Neuronal stem cell (in vitro differentiated cells): ENCODE results near the gene EPGN.
"Not testable (repeated sequence)": the region's sequence is repeated elsewhere in the genome, so short reads cannot be mapped to it uniquely, and the experiment has no call there.

ENCODE experiments used
- DNase-seq: peaks from one replicate; pipeline ENCODE4 v3.0.0-alpha.2; 2013; ENCODE audit warnings: low spot score
- H2AFZ ChIP-seq: one replicate; pipeline ENCODE4 v1.6.1; 2013; ENCODE audit warnings: mild to moderate bottlenecking, low read length, inconsistent platforms
- H2AK5ac ChIP-seq: 2 replicates; pipeline ENCODE4 v1.6.1; 2013; ENCODE audit warnings: low read depth, mild to moderate bottlenecking, inconsistent platforms, low read length, moderate library complexity, mixed read lengths
- H2BK120ac ChIP-seq: 2 replicates; pipeline ENCODE4 v1.6.1; 2013; ENCODE audit warnings: low read depth, mild to moderate bottlenecking, inconsistent platforms, low read length, moderate library complexity, mixed read lengths
- H2BK12ac ChIP-seq: one replicate; pipeline ENCODE4 v1.6.1; 2013; ENCODE audit warnings: low read length, inconsistent platforms
- H2BK15ac ChIP-seq: 2 replicates; pipeline ENCODE4 v1.6.1; 2013; ENCODE audit warnings: mild to moderate bottlenecking, low read length, inconsistent platforms, mixed read lengths
- H2BK5ac ChIP-seq: one replicate; pipeline ENCODE4 v1.6.1; 2013; ENCODE audit warnings: inconsistent platforms, mild to moderate bottlenecking, low read length, moderate library complexity
- H3K14ac ChIP-seq: one replicate; pipeline ENCODE4 v1.6.1; 2013; ENCODE audit warnings: low read length, inconsistent platforms
- H3K18ac ChIP-seq: 2 replicates; pipeline ENCODE4 v1.6.1; 2013; ENCODE audit warnings: low read length, inconsistent platforms
- H3K23ac ChIP-seq: 2 replicates; pipeline ENCODE4 v1.6.1; 2013; ENCODE audit warnings: low read depth, mild to moderate bottlenecking, mixed read lengths, low read length, inconsistent platforms; ENCODE audit not compliant: poor library complexity
- H3K27ac ChIP-seq: replicated peaks from 3 replicates; pipeline ENCODE4 v1.5.1; 2013; ENCODE audit warnings: low read length, inconsistent platforms
- H3K27me3 ChIP-seq, 3 experiments: 2 replicates each; pipeline ENCODE4 v1.6.1; 2013; ENCODE audit warnings: low read length in 3 of 3, mild to moderate bottlenecking in 2 of 3, inconsistent platforms in 1 of 3, low read depth in 1 of 3, mixed read lengths in 1 of 3, moderate library complexity in 1 of 3; ENCODE audit not compliant: control insufficient read depth in 3 of 3, insufficient read depth in 3 of 3
- H3K36me3 ChIP-seq, 2 donors: replicated peaks in 1 of 2; 2 replicates each; pipeline ENCODE4 v1.6.1; 2013; ENCODE audit warnings: low read length in 2 of 2; ENCODE audit not compliant: control insufficient read depth in 2 of 2, insufficient read depth in 2 of 2
- H3K4ac ChIP-seq: 2 replicates; pipeline ENCODE4 v1.6.1; 2013; ENCODE audit warnings: inconsistent platforms, mild to moderate bottlenecking, low read length, moderate library complexity
- H3K4me1 ChIP-seq, 2 donors: 1 replicate in 1 of 2; 2 replicates in 1 of 2; pipeline ENCODE4 v1.6.1; 2013; ENCODE audit warnings: low read length in 2 of 2, low read depth in 1 of 2; ENCODE audit not compliant: control insufficient read depth in 2 of 2, insufficient read depth in 1 of 2
- H3K4me2 ChIP-seq: one replicate; pipeline ENCODE4 v1.6.1; 2013; ENCODE audit warnings: mild to moderate bottlenecking, low read length, inconsistent platforms; ENCODE audit not compliant: insufficient read depth, poor library complexity, severe bottlenecking
- H3K4me3 ChIP-seq, 2 donors: 2 replicates each; pipeline ENCODE4 v1.5.1; 2013; ENCODE audit warnings: low read length in 2 of 2, mild to moderate bottlenecking in 2 of 2, inconsistent platforms in 1 of 2, moderate library complexity in 1 of 2
- H3K79me1 ChIP-seq: one replicate; pipeline ENCODE4 v1.6.1; 2013; ENCODE audit warnings: low read depth, mild to moderate bottlenecking, inconsistent platforms, low read length, moderate library complexity
- H3K9ac ChIP-seq: one replicate; pipeline ENCODE4 v1.6.1; 2013; ENCODE audit warnings: mild to moderate bottlenecking, low read depth, low read length, inconsistent platforms; ENCODE audit not compliant: poor library complexity
- H3K9me3 ChIP-seq, 2 donors: replicated peaks in 1 of 2; 2 replicates each; pipeline versions ENCODE3 to v1.6.1; 2013; ENCODE audit warnings: low read length in 2 of 2, mild to moderate bottlenecking in 2 of 2, inconsistent platforms in 1 of 2, low read depth in 1 of 2, mixed read lengths in 1 of 2, moderate library complexity in 1 of 2; ENCODE audit not compliant: control insufficient read depth in 2 of 2, insufficient read depth in 1 of 2
- H4K8ac ChIP-seq: one replicate; pipeline ENCODE4 v1.6.1; 2013; ENCODE audit warnings: low read depth, mild to moderate bottlenecking, inconsistent platforms, low read length, moderate library complexity
- H4K91ac ChIP-seq: one replicate; pipeline ENCODE4 v1.6.1; 2013; ENCODE audit warnings: low read length, low read depth, mild to moderate bottlenecking, inconsistent platforms; ENCODE audit not compliant: poor library complexity
- WGBS, 2 donors: extraction: QIAGEN DNeasy Blood & Tissue Kit; methylation state at CpG; one replicate each; pipeline ENCODE4 v1.1.7; 2013; ENCODE audit warnings: missing lambda C conversion rate in 2 of 2, mixed read lengths in 1 of 2; ENCODE audit not compliant: insufficient read length in 2 of 2, insufficient replicate concordance in 1 of 2; ENCODE audit errors: extremely low coverage in 2 of 2; 5-methylcytosine and 5-hydroxymethylcytosine counted together

EPGN gene

DNA sequence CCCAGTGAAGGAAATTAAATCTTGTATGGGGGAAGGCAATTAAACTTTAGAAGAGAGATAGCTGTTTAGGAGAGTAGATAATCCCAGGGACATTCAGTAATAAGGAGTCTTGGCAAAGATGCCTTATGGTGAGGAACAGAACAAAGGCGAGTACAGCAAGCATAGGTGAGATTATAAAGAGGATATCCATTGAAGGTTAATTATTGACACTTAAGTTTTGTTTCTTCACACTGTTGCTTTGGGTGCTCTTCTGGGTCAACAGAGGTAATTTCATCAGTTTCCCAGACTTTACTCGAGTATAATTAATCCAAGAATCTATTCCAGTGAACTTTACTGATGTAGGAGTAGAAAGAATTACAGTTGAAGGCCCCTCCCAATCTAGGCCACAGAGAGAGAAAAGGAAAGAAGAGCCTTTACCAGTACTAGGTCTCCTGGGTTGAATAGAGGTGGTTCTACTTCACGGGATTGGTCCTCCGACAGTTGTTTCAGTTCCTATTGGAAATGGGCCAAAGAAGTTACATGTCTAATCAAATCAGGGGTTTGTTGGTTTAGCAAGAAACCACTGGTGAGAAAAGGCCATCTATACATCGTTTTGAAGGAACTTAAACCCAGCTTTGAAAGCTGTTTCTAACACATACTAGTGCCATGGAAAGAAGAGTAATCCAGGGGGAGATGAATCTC is 27.2 kb downstream of the EPGN start:
- Histone ChIP-seq H3K9me3 (no peaks in the 10 kb centered on the region), H2BK15ac (no peak overlapping the region), H3K4me2 (no peak overlapping the region), H3K9ac (no peak overlapping the region), H3K79me1 (no peaks in the 10 kb centered on the region), H4K91ac (no peak overlapping the region), H3K36me3 (no peaks in the 10 kb centered on the region), H2BK12ac (no peak overlapping the region), H3K18ac (no peak overlapping the region), H3K27me3 (no peaks in the 10 kb centered on the region), H3K4ac (no peak overlapping the region), H4K8ac (no peak overlapping the region), H2AK5ac (no peak overlapping the region), H2BK5ac (no peak overlapping the region), H2BK120ac (no peak overlapping the region), H2AFZ (no peak overlapping the region), H3K4me1 (no peaks in the 10 kb centered on the region), H3K14ac (no peak overlapping the region), H3K27ac (no peak overlapping the region), H3K23ac (no peak overlapping the region), H3K4me3 (no peak overlapping the region)
- DNase-seq, result no peak
- WGBS, 2 donors, result no CpG with 5 or more reads among the region's 5 CpGs

DNA sequence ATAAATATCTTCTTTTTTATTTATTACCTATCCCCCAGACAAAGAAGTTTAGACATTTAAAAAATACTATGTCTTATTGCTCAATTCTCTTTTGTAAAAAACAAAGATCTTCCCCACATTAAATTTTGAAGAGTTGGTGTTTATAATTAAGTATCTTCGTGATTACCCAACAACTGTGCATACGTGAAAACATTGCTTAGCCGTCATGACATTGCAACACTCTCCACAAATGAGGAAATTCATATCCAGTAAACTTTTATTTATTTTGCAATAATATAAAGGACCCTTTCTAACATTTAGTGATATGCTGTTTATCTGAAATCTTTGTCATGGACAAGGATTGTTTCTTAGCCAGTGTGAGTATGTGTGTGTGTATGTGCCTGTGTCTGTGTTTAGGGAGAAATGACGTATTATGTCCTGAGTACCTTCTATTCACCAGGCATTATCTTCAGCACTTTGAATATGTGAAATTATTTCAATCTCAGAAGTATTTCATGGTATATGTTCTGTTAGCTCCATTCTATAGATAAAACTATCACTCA is 30.6 kb downstream of the EPGN start:
- Histone ChIP-seq H3K4ac (no peak overlapping the region), H3K4me1 (no peaks in the 10 kb centered on the region), H3K79me1 (no peaks in the 10 kb centered on the region), H3K4me3 (no peak overlapping the region), H2BK5ac (no peak overlapping the region), H3K9ac (no peak overlapping the region), H3K27me3 (no peaks in the 10 kb centered on the region), H4K8ac (no peak overlapping the region), H2AK5ac (no peak overlapping the region), H3K18ac (no peak overlapping the region), H2BK15ac (no peak overlapping the region), H3K9me3 (peaks cover 0 to 1% of the 10 kb centered on the region in 2 donors), H3K4me2 (no peak overlapping the region), H2BK12ac (no peak overlapping the region), H3K14ac (no peak overlapping the region), H3K36me3 (no peaks in the 10 kb centered on the region), H3K23ac (no peak overlapping the region), H4K91ac (no peak overlapping the region), H3K27ac (no peak overlapping the region), H2AFZ (no peak overlapping the region), H2BK120ac (no peak overlapping the region)
- no peak for DNase-seq
- WGBS, 2 donors, result no CpG with 5 or more reads among the region's 4 CpGs

DNA sequence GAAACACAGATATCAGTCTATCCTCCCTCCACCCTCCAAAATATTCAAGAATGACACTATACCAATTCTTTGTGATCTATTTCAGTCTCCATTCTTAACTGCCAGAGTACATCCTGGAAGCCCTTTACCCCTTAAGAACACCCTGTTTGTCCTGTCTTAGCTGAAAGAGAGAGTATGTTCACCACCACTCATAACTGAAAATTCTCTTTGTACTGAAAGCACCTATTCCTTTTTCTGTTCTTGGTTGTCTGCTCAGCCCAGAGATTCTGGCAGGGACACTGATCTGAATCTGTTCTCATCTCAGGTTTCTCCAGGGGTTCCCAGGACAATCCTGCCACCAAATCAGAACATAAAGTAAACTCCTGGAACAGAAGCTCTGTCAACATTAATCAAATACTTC is 31.2 kb downstream of the EPGN start:
- no peaks in the 10 kb centered on the region for H3K36me3 ChIP-seq

DNA sequence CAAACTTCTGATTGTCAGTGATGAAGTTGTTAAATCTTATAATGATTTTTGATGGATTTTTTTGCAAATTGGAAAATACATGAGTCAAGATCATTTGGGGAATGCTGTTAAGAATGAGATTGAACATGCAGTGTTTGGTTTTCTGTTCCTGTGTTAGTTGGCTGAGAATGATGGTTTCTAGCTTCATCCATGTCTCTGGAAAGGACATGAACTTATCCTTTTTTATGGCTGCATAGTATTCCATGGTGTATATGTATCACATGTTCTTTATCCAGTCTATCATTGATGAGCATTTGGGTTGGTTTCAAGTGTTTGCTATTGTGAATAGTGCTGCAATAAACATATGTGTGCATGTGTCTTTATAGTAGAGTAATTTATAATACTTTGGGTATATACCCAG is 32.2 kb downstream of the EPGN start:
- not testable (repeated sequence) for H3K79me1 ChIP-seq, H3K4me3 ChIP-seq, H3K4me1 ChIP-seq, H2BK12ac ChIP-seq, H4K8ac ChIP-seq, H3K27ac ChIP-seq, H3K14ac ChIP-seq, H2BK5ac ChIP-seq, H2AFZ ChIP-seq, H3K36me3 ChIP-seq, H2BK120ac ChIP-seq, H2BK15ac ChIP-seq, H3K4ac ChIP-seq, H3K27me3 ChIP-seq, H3K4me2 ChIP-seq, H4K91ac ChIP-seq, H3K9me3 ChIP-seq, H3K23ac ChIP-seq, H3K9ac ChIP-seq, H3K18ac ChIP-seq, H2AK5ac ChIP-seq, DNase-seq

More for the DNA sequence above, 31.2 kb downstream of the EPGN start:
- H3K18ac ChIP-seq, result no peak overlapping the region
- no peak overlapping the region for H3K27ac ChIP-seq
- no peak overlapping the region for H2AFZ ChIP-seq
- no peak overlapping the region for H2AK5ac ChIP-seq
- H2BK12ac ChIP-seq, result no peak overlapping the region
- H2BK5ac ChIP-seq, result no peak overlapping the region
- no peak for DNase-seq
- H4K8ac ChIP-seq, result no peak overlapping the region
- H2BK15ac ChIP-seq, result no peak overlapping the region
- peaks cover 4% of the 10 kb centered on the region in 2 donors for H3K9me3 ChIP-seq
- no peak overlapping the region for H3K9ac ChIP-seq
- H4K91ac ChIP-seq, result no peak overlapping the region
- H3K4me2 ChIP-seq, result no peak overlapping the region
- no peak overlapping the region for H3K23ac ChIP-seq
- no peaks in the 10 kb centered on the region for H3K27me3 ChIP-seq
- H3K79me1 ChIP-seq, result no peaks in the 10 kb centered on the region
- H3K4ac ChIP-seq, result no peak overlapping the region
- H3K14ac ChIP-seq, result no peak overlapping the region
- H3K4me3 ChIP-seq, result no peak overlapping the region
- H2BK120ac ChIP-seq, result no peak overlapping the region
- H3K4me1 ChIP-seq, result no peaks in the 10 kb centered on the region
